Measurements from ENCODE around the gene LRP8.

The LRP8 gene

DNA sequence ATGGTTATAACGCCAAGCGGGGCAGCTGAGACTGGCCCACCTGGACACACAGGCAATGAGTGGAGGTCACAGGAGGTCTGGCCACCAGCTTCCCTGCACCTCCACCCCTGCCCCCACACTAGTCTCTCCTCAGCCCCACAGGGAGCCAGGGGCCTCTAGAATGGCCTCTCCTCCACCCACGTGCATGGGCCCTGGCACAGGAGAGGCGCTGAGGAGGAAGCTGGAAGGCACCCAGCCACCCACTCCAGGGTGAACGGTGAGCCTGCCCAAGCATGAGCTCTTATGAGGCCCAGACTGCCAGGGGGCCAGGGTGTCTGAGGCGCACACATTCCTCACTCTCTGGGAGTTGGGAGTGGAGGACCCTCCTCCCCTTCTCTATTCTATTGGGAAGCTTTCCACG lies 22.2 kb downstream of the LRP8 start:
- no peak for DNase-seq (ENCODE audit: low read depth in 3 of 3)

DNA sequence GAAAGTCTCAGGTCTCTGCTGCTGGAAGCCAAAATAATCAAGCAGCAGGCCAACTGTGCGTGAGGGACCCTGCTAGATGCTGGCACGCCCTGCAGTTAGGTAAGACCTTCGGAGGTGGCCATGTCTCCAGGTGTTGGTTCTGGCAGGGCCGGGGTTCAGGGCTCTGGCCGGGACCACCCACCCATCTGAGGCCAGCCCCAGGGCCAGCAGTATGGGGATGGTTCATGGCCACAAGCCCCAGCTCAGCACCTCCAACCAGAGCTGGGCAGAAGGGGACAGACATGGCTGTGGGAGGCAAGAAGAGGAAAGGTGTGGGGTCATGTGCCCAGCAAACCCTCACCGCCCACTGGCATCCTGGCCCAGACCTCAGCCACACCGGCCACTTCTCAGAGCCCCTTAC lies 23.3 kb downstream of the LRP8 start:
- DNase-seq (ENCODE audit: low read depth in 3 of 3), result no peak

DNA sequence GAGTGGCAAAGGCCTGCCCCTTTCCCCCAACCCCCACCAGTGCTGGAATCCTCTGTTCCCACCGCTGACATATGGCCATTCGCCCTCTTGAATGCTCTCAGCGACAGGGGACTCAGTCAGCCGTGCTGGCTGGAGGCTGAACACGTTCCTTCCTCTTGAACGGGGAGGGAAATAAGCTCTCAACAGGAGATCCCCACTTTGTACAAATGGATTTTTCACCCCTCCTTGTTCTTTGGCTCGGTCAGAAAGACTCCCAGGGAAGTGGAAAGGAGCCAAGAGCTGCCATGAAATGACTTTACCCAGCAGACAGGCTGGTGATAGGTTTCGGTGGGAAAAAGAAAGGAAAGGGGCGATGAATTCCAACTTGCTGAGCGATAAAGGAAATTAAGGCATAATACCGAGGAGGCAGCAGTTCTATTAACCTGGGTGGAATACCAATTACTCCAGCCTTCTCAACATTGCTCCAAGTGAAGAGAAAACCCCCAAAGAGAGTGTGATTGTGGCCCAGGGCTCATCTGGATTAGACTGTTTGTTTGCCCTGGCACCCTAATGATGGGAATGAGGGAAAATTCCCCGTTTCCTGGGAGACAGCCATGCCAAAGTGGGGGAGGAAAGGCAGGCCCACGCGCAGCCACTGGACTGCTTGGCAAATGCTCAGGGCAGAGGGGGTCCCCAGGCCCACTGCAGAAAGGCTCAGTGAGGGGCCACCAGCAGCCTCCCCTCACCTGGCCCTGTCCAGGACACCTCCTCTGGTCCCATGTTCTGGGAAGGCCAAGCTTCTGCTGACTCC lies 23.9 kb downstream of the LRP8 start:
- DNase-seq (ENCODE audit: low read depth in 3 of 3), result no peak

- no peak for DNase-seq (ENCODE audit: low read depth in 3 of 3)
These were observed 24.6 kb downstream of the LRP8 start for GRCh38 chr1:53303243-53303642.

DNA sequence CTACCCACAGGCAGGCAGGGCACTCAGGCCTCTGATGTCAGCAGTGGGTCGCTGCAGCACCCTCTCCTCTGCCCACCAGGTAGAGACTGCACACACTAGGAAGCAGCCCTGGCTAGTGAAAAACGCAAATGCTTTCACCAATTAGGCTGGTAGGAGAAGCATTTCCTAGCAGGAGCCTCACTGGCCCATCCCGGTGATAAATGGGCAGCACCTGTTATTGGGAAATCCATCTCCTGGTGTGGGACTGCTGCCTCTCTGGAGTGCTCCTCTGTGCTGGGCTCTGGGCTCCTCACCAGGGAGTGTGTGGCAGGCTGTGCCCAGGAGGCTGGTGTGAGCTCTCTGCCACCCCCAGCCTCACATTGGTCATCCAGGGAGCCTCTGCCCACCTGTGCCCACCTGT lies 28.6 kb downstream of the LRP8 start:
- no peak for DNase-seq (ENCODE audit: low read depth in 3 of 3)

- DNase-seq (ENCODE audit: low read depth in 3 of 3), result no peak
These were observed 29.7 kb downstream of the LRP8 start for GRCh38 chr1:53298045-53298637.

GRCh38 chr1:53297195-53297594 lies 30.7 kb downstream of the LRP8 start:
- no peak for DNase-seq (ENCODE audit: low read depth in 3 of 3)

GRCh38 chr1:53296117-53296749 lies 31.6 kb downstream of the LRP8 start:
- DNase-seq (ENCODE audit: low read depth in 3 of 3), result no peak

DNA sequence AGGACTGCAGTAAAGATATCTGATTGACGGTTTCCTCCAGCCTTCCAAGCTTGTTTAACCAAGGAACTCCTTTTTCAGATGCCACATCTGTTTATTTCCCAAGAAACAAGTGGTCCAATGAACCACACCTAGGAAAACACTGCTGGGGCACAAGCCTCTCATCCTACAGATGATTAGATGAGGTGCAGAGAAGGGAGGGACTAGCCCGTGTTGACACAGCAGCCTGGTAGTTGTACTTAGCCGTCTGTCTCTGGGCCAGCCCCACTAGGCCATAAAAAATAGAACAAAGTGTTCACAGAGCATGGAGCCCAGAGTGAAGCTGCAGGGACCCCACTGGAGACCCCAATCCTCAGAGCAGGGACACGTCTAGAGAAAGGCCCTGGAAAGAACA lies 32.1 kb downstream of the LRP8 start:
- no peak for DNase-seq (ENCODE audit: low read depth in 3 of 3)

DNA sequence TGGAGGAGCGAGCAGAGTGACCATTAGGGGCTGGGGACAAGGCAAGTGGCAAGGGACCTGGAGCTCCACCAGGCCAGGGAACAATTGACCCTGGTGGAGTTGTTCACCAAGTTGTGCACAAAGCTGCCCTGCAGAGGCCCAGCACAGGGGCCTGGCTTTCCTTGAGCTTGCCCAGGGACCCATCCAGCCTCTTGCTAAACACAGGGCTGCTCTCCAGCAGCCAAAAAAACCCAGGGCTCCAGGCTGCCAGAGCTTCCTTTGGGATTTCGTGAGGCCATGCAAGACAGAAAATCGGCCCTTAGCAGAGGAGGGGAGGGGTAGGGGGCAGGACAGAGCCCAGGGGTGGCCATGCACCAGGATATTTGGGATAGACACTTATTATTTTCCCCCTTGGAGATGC lies 32.6 kb downstream of the LRP8 start:
- DNase-seq (ENCODE audit: low read depth in 3 of 3), result no peak

DNA sequence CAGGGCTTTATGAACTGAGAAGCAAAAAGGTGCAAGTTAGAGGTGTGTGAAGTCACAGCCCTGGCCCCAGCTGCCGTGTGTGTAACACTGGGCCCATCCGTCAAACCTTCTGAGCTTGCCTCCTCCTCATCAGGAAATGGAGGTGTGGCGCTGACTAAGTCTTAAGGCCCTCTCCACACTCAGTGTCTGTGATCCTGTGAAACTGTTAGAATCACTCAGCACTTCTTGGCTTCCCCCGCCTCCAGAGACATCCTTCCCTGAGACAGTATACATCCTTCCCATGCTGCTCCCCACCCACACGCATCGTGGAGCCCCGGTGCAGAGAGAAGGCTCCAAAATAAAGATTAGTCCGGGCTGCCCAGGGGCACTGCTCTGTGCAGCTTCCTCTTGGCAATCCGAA lies 33.3 kb downstream of the LRP8 start:
- DNase-seq (ENCODE audit: low read depth in 3 of 3), result peak; percentile 7 to 29 (median 19)

DNA sequence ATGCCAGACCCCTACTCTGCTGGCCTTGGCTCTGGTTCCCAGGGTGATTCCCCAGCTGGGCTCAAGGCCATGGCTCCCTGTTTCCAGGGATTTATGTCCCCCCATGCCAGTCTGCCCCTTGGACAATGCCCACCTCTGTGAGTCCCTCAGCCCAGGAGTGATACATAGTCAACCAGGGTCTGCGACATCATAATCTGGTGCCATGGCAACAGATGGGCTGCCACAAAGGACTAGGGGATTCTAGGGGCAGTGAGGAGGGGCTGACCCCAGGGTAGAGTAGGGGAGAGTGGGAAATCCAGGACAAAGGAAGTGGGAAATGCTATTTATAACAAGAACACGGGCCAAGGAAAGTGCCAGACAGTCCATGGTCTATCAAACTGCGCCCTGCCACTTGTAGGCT lies 33.8 kb downstream of the LRP8 start:
- no peak for DNase-seq (ENCODE audit: low read depth in 3 of 3)

- no peak for DNase-seq (ENCODE audit: low read depth in 3 of 3)
These were observed 34.7 kb downstream of the LRP8 start for GRCh38 chr1:53293123-53293522.

DNA sequence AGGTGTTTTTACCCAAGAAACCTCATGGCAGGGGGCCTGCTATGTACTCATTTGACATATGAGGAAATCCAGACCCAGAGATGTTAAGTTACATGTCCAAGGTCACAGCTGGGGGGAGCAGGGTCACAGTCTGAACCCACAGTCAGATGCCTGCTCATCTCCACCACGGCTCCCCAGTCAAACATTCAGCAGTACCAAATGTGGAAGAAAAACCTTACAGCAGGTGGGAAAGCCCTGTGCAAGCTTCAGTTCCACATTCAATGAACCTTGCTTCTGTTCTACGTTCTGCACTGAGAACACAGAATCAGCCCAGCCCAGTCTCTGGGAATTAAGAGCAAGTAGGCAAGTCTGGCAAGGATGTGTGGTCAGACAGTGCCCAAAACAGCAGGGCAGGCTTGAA lies 35.2 kb downstream of the LRP8 start:
- DNase-seq (ENCODE audit: low read depth in 3 of 3), result no peak

- DNase-seq (ENCODE audit: low read depth in 3 of 3), result no peak
These were observed 36.3 kb downstream of the LRP8 start for GRCh38 chr1:53291574-53291973.

DNA sequence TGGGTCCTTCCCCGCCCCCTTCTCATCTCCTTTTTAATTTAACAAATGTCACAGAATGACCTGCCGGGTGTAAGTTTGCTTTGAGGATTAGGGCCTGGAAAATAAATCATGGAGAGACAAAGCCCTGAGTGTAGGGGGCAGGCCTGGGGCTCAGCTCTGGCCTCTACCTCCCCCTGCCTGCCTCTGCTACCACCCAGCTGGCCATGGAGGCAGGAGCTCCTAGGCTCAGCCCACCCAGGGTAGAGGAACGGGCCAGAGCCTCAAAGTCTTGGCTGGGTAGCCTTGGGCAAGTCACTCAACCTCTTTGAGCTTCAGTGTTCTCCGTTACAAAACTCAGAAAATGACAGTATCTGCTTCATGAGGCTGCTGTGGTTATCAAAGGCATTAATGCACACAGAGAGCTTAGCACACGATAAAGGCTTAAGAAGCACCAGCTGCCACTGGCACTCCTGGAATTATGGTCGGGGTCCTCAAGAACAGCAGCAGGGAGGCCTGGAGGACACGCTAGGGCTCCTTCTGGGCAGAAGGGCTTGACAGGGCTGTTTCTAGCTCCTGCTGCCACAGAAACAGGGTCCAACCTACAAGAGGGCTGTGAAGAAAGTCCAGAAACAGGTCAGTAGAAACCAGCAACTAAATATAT lies 39.0 kb downstream of the LRP8 start:
- no peak for DNase-seq (ENCODE audit: low read depth in 3 of 3)

GRCh38 chr1:53288002-53288789 lies 39.7 kb downstream of the LRP8 start:
- no peak for DNase-seq (ENCODE audit: low read depth in 3 of 3)

DNA sequence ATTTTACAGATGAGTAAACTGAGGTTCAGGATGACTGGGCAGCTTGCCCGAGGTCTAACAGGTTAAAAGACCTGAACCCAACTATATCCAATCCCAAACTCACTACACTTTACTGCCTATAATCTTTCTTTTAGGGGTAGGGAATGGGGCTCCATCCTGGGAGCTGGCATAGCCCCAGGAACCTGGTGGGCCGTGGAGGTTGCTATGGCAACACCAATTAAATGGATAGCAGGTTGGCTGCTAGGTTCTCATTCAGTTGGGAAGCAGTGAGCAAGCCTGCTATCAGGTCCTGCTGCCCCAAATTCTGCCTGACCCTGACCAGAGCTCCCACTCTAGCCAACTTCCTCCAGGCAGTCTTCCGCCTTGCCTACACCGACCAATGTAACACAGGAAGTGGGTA lies 40.9 kb downstream of the LRP8 start:
- no peak for DNase-seq (ENCODE audit: low read depth in 3 of 3)

GRCh38 chr1:53285969-53286760 lies 41.7 kb downstream of the LRP8 start:
- no peak for DNase-seq (ENCODE audit: low read depth in 3 of 3)

GRCh38 chr1:53285546-53285945 lies 42.3 kb downstream of the LRP8 start:
- DNase-seq (ENCODE audit: low read depth in 3 of 3), result no peak

Measured in stimulated activated CD4-positive, alpha-beta T cell treated with anti-CD3 and anti-CD28 coated beads, TNF-alpha, amount 100 ng/mL, for 4 hours (primary cell).